ENCODE data around the gene RXRA.
A peak's percentile ranks its signal among the peaks of the same experiment; 100 is the strongest.

RXRA gene

DNA sequence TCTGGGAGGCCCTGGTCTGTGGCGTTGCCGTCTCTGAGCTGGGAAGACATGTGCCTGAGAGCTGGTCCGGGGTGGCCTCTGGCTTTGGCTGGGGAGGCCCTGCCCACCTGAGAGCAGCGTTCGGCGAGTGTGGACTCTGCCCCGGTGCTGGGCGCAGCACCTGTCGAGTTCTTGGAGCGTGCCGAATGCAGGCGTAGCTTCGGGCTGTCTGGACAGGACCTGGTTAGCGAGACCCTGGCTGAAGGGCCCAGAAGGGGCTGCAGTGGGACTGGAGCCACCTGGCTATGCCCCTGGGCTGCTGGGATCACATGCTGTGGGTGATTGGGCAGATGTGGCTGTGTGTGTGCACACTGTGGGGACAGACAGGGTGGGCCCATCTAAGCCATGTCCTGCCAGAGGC, 56.5 kb downstream of the RXRA start:
- no peak overlapping the region for H3K27ac ChIP-seq (ENCODE audit: extremely low read depth, low read depth, low read length)
- peaks cover 4% of the 10 kb centered on the region; the same call in 1 of the 2 replicates for H3K4me1 ChIP-seq (ENCODE audit: control insufficient read depth, insufficient read depth, low read length)
- ChIA-PET CTCF (interaction anchor here (0.6 kb wide), 1 partner anchor 137 kb away, joined by 6 read pairs; no protein-coding TSS in a partner anchor), POLR2A (no interaction called here)
- no peak overlapping the region for H3K4me3 ChIP-seq (ENCODE audit: low read depth, low read length)
- TF ChIP-seq, protein P1, sequence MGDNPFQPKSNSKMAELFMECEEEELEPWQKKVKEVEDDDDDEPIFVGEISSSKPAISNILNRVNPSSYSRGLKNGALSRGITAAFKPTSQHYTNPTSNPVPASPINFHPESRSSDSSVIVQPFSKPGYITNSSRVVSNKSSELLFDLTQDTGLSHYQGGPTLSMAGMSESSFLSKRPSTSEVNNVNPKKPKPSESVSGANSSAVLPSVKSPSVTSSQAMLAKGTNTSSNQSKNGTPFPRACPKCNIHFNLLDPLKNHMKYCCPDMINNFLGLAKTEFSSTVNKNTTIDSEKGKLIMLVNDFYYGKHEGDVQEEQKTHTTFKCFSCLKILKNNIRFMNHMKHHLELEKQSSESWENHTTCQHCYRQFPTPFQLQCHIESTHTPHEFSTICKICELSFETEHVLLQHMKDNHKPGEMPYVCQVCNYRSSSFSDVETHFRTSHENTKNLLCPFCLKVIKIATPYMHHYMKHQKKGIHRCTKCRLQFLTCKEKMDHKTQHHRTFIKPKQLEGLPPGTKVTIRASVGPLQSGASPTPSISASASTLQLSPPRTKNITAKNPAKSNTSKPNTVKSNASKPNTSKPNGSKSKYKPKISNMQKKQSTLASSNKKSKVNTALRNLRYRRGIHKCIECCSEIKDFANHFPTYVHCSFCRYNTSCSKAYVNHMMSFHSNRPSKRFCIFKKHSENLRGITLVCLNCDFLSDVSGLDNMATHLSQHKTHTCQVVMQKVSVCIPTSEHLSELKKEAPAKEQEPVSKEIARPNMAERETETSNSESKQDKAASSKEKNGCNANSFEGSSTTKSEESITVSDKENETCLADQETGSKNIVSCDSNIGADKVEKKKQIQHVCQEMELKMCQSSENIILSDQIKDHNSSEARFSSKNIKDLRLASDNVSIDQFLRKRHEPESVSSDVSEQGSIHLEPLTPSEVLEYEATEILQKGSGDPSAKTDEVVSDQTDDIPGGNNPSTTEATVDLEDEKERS (tag by site-specific recombination; IDR thresholded peaks at IDR 0.05), result no peak
- no peaks in the 10 kb centered on the region for H3K36me3 ChIP-seq (ENCODE audit: control insufficient read depth in 2 of 2, insufficient read depth in 1 of 2, low read length in 2 of 2)
- H3K9me3 ChIP-seq (ENCODE audit: control insufficient read depth, insufficient read depth, low read depth, low read length), result no peaks in the 10 kb centered on the region

DNA sequence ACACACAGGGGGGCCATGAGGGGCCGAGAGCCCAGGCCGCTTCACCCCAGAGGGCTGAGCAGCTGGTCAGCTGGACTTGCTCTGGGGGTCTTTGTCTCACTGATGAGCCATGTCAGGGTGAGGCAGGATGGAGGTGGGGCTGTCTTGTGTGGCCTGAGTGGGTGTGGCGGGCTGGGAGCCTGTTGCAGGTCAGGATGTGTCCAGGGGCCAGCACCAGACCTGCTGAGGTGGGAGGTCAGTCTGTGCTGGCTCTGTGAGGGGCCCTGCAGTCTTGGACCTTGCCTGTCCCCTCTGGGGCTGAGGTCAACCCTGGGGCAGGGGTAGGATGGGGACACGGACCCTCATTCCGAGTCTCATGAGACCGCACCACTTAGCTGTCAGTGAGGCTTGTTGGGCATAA, 56.9 kb downstream of the RXRA start:
- ChIA-PET POLR2A (no interaction called here), CTCF (interaction anchor here (0.6 kb wide), 1 partner anchor 137 kb away, joined by 6 read pairs; no protein-coding TSS in a partner anchor)
- no peaks in the 10 kb centered on the region for H3K9me3 ChIP-seq (ENCODE audit: control insufficient read depth, insufficient read depth, low read depth, low read length)
- no peak overlapping the region for H3K4me3 ChIP-seq (ENCODE audit: low read depth, low read length)
- H3K4me1 ChIP-seq (ENCODE audit: control insufficient read depth, insufficient read depth, low read length), result peaks cover 4% of the 10 kb centered on the region; the same call in 1 of the 2 replicates
- H3K27ac ChIP-seq (ENCODE audit: extremely low read depth, low read depth, low read length), result no peak overlapping the region
- no peak for TF ChIP-seq ZNF777 (tag by site-specific recombination; IDR thresholded peaks at IDR 0.05; ENCODE audit: borderline replicate concordance)
- no peak for TF ChIP-seq ZNF549 (tag by site-specific recombination; IDR thresholded peaks at IDR 0.05)
- TF ChIP-seq KLF9 (tag by site-specific recombination; IDR thresholded peaks at IDR 0.05; ENCODE audit: low read depth), result peak; percentile 29; the same call in 1 of the 2 replicates
- no peaks in the 10 kb centered on the region for H3K36me3 ChIP-seq (ENCODE audit: control insufficient read depth in 2 of 2, insufficient read depth in 1 of 2, low read length in 2 of 2)

DNA sequence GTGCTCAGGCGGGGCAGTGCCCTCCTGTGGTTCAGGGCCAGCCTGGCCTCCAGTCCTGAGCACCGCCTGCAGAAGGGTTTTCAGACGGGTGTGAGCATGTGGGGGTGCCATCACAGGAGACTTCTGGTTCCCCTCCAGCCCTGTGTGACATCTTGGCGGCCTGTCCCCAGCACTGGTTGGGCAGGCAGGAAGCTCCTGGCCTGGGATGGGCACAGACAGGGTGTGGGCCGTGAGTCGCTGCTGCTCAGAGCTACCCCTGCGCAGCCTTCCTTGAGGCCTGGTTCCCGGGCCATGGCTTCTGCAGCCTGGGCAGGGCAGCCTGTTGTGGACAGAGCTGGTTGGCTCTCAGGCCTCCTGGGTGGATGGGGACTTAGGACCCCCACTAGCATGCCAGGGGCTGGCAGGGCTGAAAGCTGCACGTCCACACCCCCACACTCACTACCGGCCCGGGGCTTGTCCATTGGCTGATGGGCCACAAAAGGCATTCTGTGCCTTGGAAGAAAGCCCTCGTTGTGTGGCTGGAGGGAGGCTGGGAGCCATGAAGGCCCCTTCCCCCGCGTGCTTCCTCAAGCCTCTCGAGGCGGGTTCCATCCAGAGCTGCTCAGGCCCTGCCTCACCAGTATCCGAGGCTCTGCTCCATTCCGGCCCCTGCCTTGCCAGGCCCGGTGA, 58.7 kb downstream of the RXRA start:
- H3K36me3 ChIP-seq (ENCODE audit: control insufficient read depth in 2 of 2, insufficient read depth in 1 of 2, low read length in 2 of 2), result no peaks in the 10 kb centered on the region
- ChIA-PET CTCF (interaction anchor here (0.7 to 0.8 kb wide), 2 partner anchors 214 to 215 kb away, joined by 3 read pairs; no protein-coding TSS in a partner anchor), POLR2A (no interaction called here)
- TF ChIP-seq, protein P2, sequence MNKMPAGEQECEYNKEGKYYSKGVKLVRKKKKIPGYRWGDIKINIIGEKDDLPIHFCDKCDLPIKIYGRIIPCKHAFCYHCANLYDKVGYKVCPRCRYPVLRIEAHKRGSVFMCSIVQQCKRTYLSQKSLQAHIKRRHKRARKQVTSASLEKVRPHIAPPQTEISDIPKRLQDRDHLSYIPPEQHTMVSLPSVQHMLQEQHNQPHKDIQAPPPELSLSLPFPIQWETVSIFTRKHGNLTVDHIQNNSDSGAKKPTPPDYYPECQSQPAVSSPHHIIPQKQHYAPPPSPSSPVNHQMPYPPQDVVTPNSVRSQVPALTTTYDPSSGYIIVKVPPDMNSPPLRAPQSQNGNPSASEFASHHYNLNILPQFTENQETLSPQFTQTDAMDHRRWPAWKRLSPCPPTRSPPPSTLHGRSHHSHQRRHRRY (tag by site-specific recombination; IDR thresholded peaks at IDR 0.05), result no peak
- TF ChIP-seq ZIC2 (tag by site-specific recombination; IDR thresholded peaks at IDR 0.05), result peak; percentile 7; the same call in 1 of the 2 replicates
- no peak overlapping the region for H3K4me3 ChIP-seq (ENCODE audit: low read depth, low read length)
- H3K4me1 ChIP-seq (ENCODE audit: control insufficient read depth, insufficient read depth, low read length), result no peaks in the 10 kb centered on the region
- no peak overlapping the region for H3K27ac ChIP-seq (ENCODE audit: extremely low read depth, low read depth, low read length)
- H3K9me3 ChIP-seq (ENCODE audit: control insufficient read depth, insufficient read depth, low read depth, low read length), result no peaks in the 10 kb centered on the region

DNA sequence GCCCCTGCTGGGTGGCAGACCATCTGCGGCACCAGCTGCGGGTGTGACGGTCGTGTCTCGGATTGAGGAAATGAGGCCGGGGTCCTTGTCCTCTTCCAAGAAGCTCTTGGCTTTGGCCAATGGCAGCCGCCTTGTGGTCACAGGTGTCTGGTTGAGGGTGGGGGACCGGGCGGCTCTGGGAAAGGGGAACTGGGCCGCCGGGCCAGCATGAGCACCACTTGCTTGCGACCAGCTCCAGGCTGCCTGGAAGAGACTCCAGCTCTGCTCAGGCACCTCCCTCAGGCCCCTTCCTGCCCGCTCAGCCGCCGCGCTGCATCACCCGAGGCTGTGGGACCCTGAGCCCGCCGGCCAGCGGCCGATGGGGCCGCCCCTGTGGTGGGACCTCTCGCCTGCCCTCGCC, 59.7 kb downstream of the RXRA start:
- H3K27ac ChIP-seq (ENCODE audit: extremely low read depth, low read depth, low read length), result no peak overlapping the region
- no peaks in the 10 kb centered on the region for H3K4me1 ChIP-seq (ENCODE audit: control insufficient read depth, insufficient read depth, low read length)
- H3K4me3 ChIP-seq (ENCODE audit: low read depth, low read length), result no peak overlapping the region
- no peaks in the 10 kb centered on the region for H3K36me3 ChIP-seq (ENCODE audit: control insufficient read depth in 2 of 2, insufficient read depth in 1 of 2, low read length in 2 of 2)
- CTCF ChIA-PET, result interaction anchor here (0.7 kb wide), 1 partner anchor 57 kb away, joined by 3 read pairs; no protein-coding TSS in a partner anchor
- POLR2A ChIA-PET, result no interaction called here
- no peaks in the 10 kb centered on the region for H3K9me3 ChIP-seq (ENCODE audit: control insufficient read depth, insufficient read depth, low read depth, low read length)
- TF ChIP-seq ZNF626 (tag by site-specific recombination; IDR thresholded peaks at IDR 0.05), result no peak
- TF ChIP-seq, protein P3, sequence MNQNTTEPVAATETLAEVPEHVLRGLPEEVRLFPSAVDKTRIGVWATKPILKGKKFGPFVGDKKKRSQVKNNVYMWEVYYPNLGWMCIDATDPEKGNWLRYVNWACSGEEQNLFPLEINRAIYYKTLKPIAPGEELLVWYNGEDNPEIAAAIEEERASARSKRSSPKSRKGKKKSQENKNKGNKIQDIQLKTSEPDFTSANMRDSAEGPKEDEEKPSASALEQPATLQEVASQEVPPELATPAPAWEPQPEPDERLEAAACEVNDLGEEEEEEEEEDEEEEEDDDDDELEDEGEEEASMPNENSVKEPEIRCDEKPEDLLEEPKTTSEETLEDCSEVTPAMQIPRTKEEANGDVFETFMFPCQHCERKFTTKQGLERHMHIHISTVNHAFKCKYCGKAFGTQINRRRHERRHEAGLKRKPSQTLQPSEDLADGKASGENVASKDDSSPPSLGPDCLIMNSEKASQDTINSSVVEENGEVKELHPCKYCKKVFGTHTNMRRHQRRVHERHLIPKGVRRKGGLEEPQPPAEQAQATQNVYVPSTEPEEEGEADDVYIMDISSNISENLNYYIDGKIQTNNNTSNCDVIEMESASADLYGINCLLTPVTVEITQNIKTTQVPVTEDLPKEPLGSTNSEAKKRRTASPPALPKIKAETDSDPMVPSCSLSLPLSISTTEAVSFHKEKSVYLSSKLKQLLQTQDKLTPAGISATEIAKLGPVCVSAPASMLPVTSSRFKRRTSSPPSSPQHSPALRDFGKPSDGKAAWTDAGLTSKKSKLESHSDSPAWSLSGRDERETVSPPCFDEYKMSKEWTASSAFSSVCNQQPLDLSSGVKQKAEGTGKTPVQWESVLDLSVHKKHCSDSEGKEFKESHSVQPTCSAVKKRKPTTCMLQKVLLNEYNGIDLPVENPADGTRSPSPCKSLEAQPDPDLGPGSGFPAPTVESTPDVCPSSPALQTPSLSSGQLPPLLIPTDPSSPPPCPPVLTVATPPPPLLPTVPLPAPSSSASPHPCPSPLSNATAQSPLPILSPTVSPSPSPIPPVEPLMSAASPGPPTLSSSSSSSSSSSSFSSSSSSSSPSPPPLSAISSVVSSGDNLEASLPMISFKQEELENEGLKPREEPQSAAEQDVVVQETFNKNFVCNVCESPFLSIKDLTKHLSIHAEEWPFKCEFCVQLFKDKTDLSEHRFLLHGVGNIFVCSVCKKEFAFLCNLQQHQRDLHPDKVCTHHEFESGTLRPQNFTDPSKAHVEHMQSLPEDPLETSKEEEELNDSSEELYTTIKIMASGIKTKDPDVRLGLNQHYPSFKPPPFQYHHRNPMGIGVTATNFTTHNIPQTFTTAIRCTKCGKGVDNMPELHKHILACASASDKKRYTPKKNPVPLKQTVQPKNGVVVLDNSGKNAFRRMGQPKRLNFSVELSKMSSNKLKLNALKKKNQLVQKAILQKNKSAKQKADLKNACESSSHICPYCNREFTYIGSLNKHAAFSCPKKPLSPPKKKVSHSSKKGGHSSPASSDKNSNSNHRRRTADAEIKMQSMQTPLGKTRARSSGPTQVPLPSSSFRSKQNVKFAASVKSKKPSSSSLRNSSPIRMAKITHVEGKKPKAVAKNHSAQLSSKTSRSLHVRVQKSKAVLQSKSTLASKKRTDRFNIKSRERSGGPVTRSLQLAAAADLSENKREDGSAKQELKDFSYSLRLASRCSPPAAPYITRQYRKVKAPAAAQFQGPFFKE (tag by site-specific recombination; IDR thresholded peaks at IDR 0.05; ENCODE audit: borderline replicate concordance), result no peak
- no peak for TF ChIP-seq TRIM28 (IDR thresholded peaks at IDR 0.05; ENCODE audit: borderline replicate concordance, low read length)
- TF ChIP-seq, protein P4, sequence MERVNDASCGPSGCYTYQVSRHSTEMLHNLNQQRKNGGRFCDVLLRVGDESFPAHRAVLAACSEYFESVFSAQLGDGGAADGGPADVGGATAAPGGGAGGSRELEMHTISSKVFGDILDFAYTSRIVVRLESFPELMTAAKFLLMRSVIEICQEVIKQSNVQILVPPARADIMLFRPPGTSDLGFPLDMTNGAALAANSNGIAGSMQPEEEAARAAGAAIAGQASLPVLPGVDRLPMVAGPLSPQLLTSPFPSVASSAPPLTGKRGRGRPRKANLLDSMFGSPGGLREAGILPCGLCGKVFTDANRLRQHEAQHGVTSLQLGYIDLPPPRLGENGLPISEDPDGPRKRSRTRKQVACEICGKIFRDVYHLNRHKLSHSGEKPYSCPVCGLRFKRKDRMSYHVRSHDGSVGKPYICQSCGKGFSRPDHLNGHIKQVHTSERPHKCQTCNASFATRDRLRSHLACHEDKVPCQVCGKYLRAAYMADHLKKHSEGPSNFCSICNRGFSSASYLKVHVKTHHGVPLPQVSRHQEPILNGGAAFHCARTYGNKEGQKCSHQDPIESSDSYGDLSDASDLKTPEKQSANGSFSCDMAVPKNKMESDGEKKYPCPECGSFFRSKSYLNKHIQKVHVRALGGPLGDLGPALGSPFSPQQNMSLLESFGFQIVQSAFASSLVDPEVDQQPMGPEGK (tag by site-specific recombination; IDR thresholded peaks at IDR 0.05), result no peak
- no peak for TF ChIP-seq ZNF155 (tag by site-specific recombination; IDR thresholded peaks at IDR 0.05)
- no peak for TF ChIP-seq ZFP3 (tag by site-specific recombination; IDR thresholded peaks at IDR 0.05; ENCODE audit: low read depth)
- no peak for TF ChIP-seq ZNF560 (tag by site-specific recombination; IDR thresholded peaks at IDR 0.05; ENCODE audit: borderline replicate concordance)
- TF ChIP-seq ZNF596 (tag by site-specific recombination; IDR thresholded peaks at IDR 0.05), result no peak

All from HEK293 (cell line).